IMR-90 (cell line): Measurements from ENCODE around the gene TREML2. TPM values are rescaled to one million over a fixed set of nuclear protein-coding genes. Genes with fewer than 3 reads are reported as not detected.

Experiments used
- ATAC-seq: fragments of 200-7000 bp; cut with Tn5 transposase; 2 replicates; pipeline ENCODE4 v1.9.1; 2020; ENCODE audit warnings: low read depth, mild to moderate bottlenecking, moderate library complexity
- BruUV-seq: library from RNA; stranded (reverse); fragments of 400-500 nt; replicated peaks from 2 replicates; lab custom pipeline; 2021; lab: Mats Ljungman, UMichigan
- CTCF ChIA-PET: fragments of 300-600 bp; formaldehyde crosslinking; extraction: SDS; loops from one replicate; lab custom pipeline; 2021; ENCODE audit warnings: antibody characterized with exemption; lab: Yijun Ruan, JAX
- POLR2A ChIA-PET: fragments of 300-600 bp; sonication (Branson Sonifier 250); formaldehyde crosslinking; loops from one replicate; lab custom pipeline; 2022; ENCODE audit warnings: antibody characterized with exemption; ENCODE audit not compliant: unreplicated experiment; lab: Charles Lee
- DNase-seq: peaks from one replicate; pipeline ENCODE4 v3.0.0; 2013
- H2AFZ ChIP-seq: replicated peaks from 2 replicates; pipeline ENCODE3; 2013; ENCODE audit warnings: low read length, mild to moderate bottlenecking; ENCODE audit not compliant: poor library complexity
- H2AK5ac ChIP-seq: 2 replicates; pipeline ENCODE4 v1.6.1; 2013; ENCODE audit warnings: low read depth, low read length, inconsistent platforms
- H2AK9ac ChIP-seq: replicated peaks from 2 replicates; pipeline ENCODE3; 2013; ENCODE audit warnings: mild to moderate bottlenecking, low read depth, low read length, moderate library complexity; ENCODE audit not compliant: poor library complexity
- H2BK120ac ChIP-seq: 2 replicates; pipeline ENCODE4 v1.6.1; 2013; ENCODE audit warnings: low read depth, low read length, inconsistent platforms
- H2BK15ac ChIP-seq: 3 replicates; pipeline ENCODE4 v1.6.1; 2013; ENCODE audit warnings: low read depth, low read length, inconsistent platforms
- H2BK20ac ChIP-seq: 2 replicates; pipeline ENCODE4 v1.6.1; 2013; ENCODE audit warnings: low read depth, mild to moderate bottlenecking, inconsistent platforms, low read length, moderate library complexity
- H2BK5ac ChIP-seq: 2 replicates; pipeline ENCODE4 v1.6.1; 2013; ENCODE audit warnings: mild to moderate bottlenecking, low read depth, low read length, inconsistent platforms; ENCODE audit not compliant: poor library complexity, severe bottlenecking
- H3K14ac ChIP-seq: replicated peaks from 2 replicates; pipeline ENCODE4 v1.6.1; 2013; ENCODE audit warnings: low read depth, low read length, inconsistent platforms
- H3K18ac ChIP-seq: 2 replicates; pipeline ENCODE4 v1.6.1; 2013; ENCODE audit warnings: low read depth, low read length, control low read depth
- H3K23ac ChIP-seq: 2 replicates; pipeline ENCODE4 v1.6.1; 2013; ENCODE audit warnings: low read depth, low read length, inconsistent platforms
- H3K27ac ChIP-seq: 2 replicates; pipeline ENCODE4 v1.5.1; 2013; ENCODE audit warnings: mild to moderate bottlenecking, control low read depth, low read length; ENCODE audit not compliant: insufficient read depth
- H3K27me3 ChIP-seq: 2 replicates; pipeline ENCODE4 v1.6.1; 2013; ENCODE audit warnings: low read length; ENCODE audit not compliant: control insufficient read depth, insufficient read depth
- H3K36me3 ChIP-seq: 2 replicates; pipeline ENCODE4 v1.6.1; 2013; ENCODE audit warnings: low read length, mixed read lengths; ENCODE audit not compliant: control insufficient read depth, insufficient read depth
- H3K4ac ChIP-seq: 2 replicates; pipeline ENCODE4 v1.6.1; 2013; ENCODE audit warnings: low read depth, low read length, inconsistent platforms
- H3K4me1 ChIP-seq: 2 replicates; pipeline ENCODE4 v1.6.1; 2013; ENCODE audit warnings: low read length, mixed read lengths; ENCODE audit not compliant: control insufficient read depth, insufficient read depth
- H3K4me2 ChIP-seq: 2 replicates; pipeline ENCODE4 v1.6.1; 2013; ENCODE audit warnings: low read depth, mild to moderate bottlenecking, control low read depth, low read length, moderate library complexity
- H3K4me3 ChIP-seq: 2 replicates; pipeline ENCODE4 v1.5.1; 2013; ENCODE audit warnings: low read depth, mild to moderate bottlenecking, control low read depth, low read length, moderate library complexity; ENCODE audit not compliant: insufficient read depth
- H3K56ac ChIP-seq: 2 replicates; pipeline ENCODE4 v1.6.1; 2013; ENCODE audit warnings: low read length, inconsistent platforms; ENCODE audit not compliant: insufficient read depth; ENCODE audit errors: extremely low read depth
- H3K79me1 ChIP-seq, 2 experiments: 2 replicates each; pipeline ENCODE4 v1.6.1; 2013; ENCODE audit warnings: low read length in 2 of 2, inconsistent platforms in 1 of 2, low read depth in 1 of 2
- H3K9ac ChIP-seq: 2 replicates; pipeline ENCODE4 v1.6.1; 2013; ENCODE audit warnings: low read depth, low read length, control low read depth
- H3K9me1 ChIP-seq: 2 replicates; pipeline ENCODE4 v1.6.1; 2013; ENCODE audit warnings: low read length, inconsistent platforms; ENCODE audit not compliant: insufficient read depth
- H3K9me3 ChIP-seq: 2 replicates; pipeline ENCODE4 v1.6.1; 2013; ENCODE audit warnings: low read length; ENCODE audit not compliant: control insufficient read depth, insufficient read depth
- H4K20me1 ChIP-seq: 2 replicates; pipeline ENCODE4 v1.6.1; 2013; ENCODE audit warnings: low read length, inconsistent platforms; ENCODE audit not compliant: insufficient read depth
- H4K5ac ChIP-seq: 2 replicates; pipeline ENCODE4 v1.6.1; 2013; ENCODE audit warnings: mild to moderate bottlenecking, low read depth, low read length, control low read depth
- H4K8ac ChIP-seq, 2 experiments: 2 replicates each; pipeline ENCODE4 v1.6.1; 2013; ENCODE audit warnings: low read depth in 2 of 2, low read length in 2 of 2, control low read depth in 1 of 2, inconsistent platforms in 1 of 2
- H4K91ac ChIP-seq: 2 replicates; pipeline ENCODE4 v1.6.1; 2013; ENCODE audit warnings: low read depth, low read length, inconsistent platforms; ENCODE audit not compliant: insufficient read depth
- BHLHE40 ChIP-seq: fragments of 150-350 bp; IDR thresholded peaks from 2 replicates; pipeline ENCODE4 v1.6.1; 2016; ENCODE audit warnings: mild to moderate bottlenecking, low read depth, low read length
- CEBPB ChIP-seq: IDR thresholded peaks from 2 replicates; pipeline ENCODE4 v1.6.1; 2012; ENCODE audit warnings: low read depth, low read length, improper control_type of control experiment
- CHD1 ChIP-seq: IDR thresholded peaks from 2 replicates; pipeline ENCODE4 v1.6.1; 2012; ENCODE audit warnings: low read depth, low read length, improper control_type of control experiment
- ELK1 ChIP-seq: fragments of 150-350 bp; IDR thresholded peaks from 2 replicates; pipeline ENCODE4 v1.6.1; 2016; ENCODE audit warnings: low read depth, mild to moderate bottlenecking, low read length, moderate library complexity, borderline replicate concordance
- FOS ChIP-seq: fragments of 150-350 bp; IDR thresholded peaks from 2 replicates; pipeline ENCODE4 v1.6.1; 2016; ENCODE audit warnings: low read depth, low read length
- MAFK ChIP-seq: IDR thresholded peaks from 2 replicates; pipeline ENCODE4 v1.6.1; 2012; ENCODE audit warnings: low read depth, low read length, improper control_type of control experiment
- MXI1 ChIP-seq: IDR thresholded peaks from 2 replicates; pipeline ENCODE4 v1.6.1; 2012; ENCODE audit warnings: low read depth, mild to moderate bottlenecking, low read length, moderate library complexity, borderline replicate concordance
- NFE2L2 ChIP-seq: fragments of 150-350 bp; IDR thresholded peaks from 2 replicates; pipeline ENCODE4 v1.6.1; 2016; ENCODE audit warnings: low read depth, mild to moderate bottlenecking, low read length
- POLR2A ChIP-seq: IDR thresholded peaks from 2 replicates; pipeline ENCODE4 v1.6.1; 2012; ENCODE audit warnings: mild to moderate bottlenecking, low read depth, low read length
- RCOR1 ChIP-seq: IDR thresholded peaks from 2 replicates; pipeline ENCODE4 v1.6.1; 2012; ENCODE audit warnings: mild to moderate bottlenecking, low read length, improper control_type of control experiment; ENCODE audit not compliant: insufficient replicate concordance
- RFX5 ChIP-seq: IDR thresholded peaks from 2 replicates; pipeline ENCODE4 v1.8.0; 2012; ENCODE audit warnings: low read depth, mild to moderate bottlenecking, low read length, moderate library complexity
- SMC3 ChIP-seq: fragments of 150-350 bp; IDR thresholded peaks from 2 replicates; pipeline ENCODE4 v1.6.1; 2016; ENCODE audit warnings: low read depth, mild to moderate bottlenecking, antibody characterized with exemption, low read length, moderate library complexity
- whole genome bisulfite sequencing, 2 experiments: methylation state at CpG; one replicate each; pipeline versions ENCODE4 v1.1.5 to v1.1.7; 2013; ENCODE audit warnings: missing lambda C conversion rate in 2 of 2; ENCODE audit not compliant: insufficient read length in 1 of 2; ENCODE audit errors: extremely low coverage in 2 of 2; 5-methylcytosine and 5-hydroxymethylcytosine counted together
- dilution Hi-C: fragments of 300-500 bp; cut with HindIII; formaldehyde crosslinking; loops from one replicate; pipeline ENCODE4 v1.14.3; 2018; ENCODE audit warnings: low sequenced_read_pairs; ENCODE audit not compliant: unreplicated experiment
- in situ Hi-C: fragments of 300-500 bp; cut with MboI; formaldehyde crosslinking; loops from 3 replicates; pipeline ENCODE4 v1.14.3; 2019; ENCODE audit warnings: low sequenced_read_pairs, inconsistent platforms, mixed read lengths
- intact Hi-C: fragments of 100-400 bp; cut with micrococcal nuclease; formaldehyde crosslinking; loops from 2 replicates; pipeline ENCODE4 v1.10.0; 2022
- polyA plus RNA-seq, 3 experiments: library from polyadenylated mRNA; depleted of rRNA; stranded (reverse); fragments of >200 nt; gene quantifications; 2 replicates each; pipeline ENCODE4 v1.2.3, GENCODE V29; 2012; ENCODE audit warnings: low replicate concordance in 1 of 3
- total RNA-seq: library from RNA; depleted of rRNA; stranded (reverse); fragments of >200 nt; gene quantifications from 2 replicates; pipeline ENCODE4 v1.2.3, GENCODE V29; 2012
- TF ChIP-seq, protein P1 (sequence below): fragments of 150-350 bp; IDR thresholded peaks from 2 replicates; pipeline ENCODE4 v1.6.1; 2017; ENCODE audit warnings: mild to moderate bottlenecking, antibody characterized with exemption, low read length, low read depth

Gene TREML2
- total and polyA plus RNA-seq, 2 of the 4 experiments (the other 2 are of a cell fraction) = not detected

GRCh38 chr6:41199552-41200246, 1.2 kb downstream of the TREML2 start:
- Histone ChIP-seq H2BK5ac (no peak overlapping the region), H4K5ac (no peak overlapping the region), H3K9me1 (no peaks in the 10 kb centered on the region), H4K20me1 (no peaks in the 10 kb centered on the region), H3K4me3 (no peak overlapping the region), H2BK20ac (no peak overlapping the region), H2AFZ (no peak overlapping the region), H3K27me3 (peaks cover 6% of the 10 kb centered on the region; the same call in 1 of the 2 replicates), H3K9me3 (no peaks in the 10 kb centered on the region), H3K4me1 (no peaks in the 10 kb centered on the region), H4K91ac (no peak overlapping the region), H3K18ac (no peak overlapping the region), H2BK120ac (no peak overlapping the region), H3K14ac (no peak overlapping the region), H2AK5ac (no peak overlapping the region), H2BK15ac (no peak overlapping the region), H3K36me3 (no peaks in the 10 kb centered on the region), H3K4me2 (no peak overlapping the region), H2AK9ac (no peak overlapping the region), H3K56ac (no peak overlapping the region), H3K79me1 (no peaks in the 10 kb centered on the region), H3K23ac (no peak overlapping the region), H3K9ac (no peak overlapping the region), H3K4ac (no peak overlapping the region), H4K8ac (no peak overlapping the region), H3K27ac (no peak overlapping the region)
- DNase-seq = no peak
- CTCF ChIA-PET = no interaction called here
- TF ChIP-seq MXI1 (no peak), FOS (no peak), CEBPB (no peak), ELK1 (no peak), MAFK (no peak), NFE2L2 (no peak), BHLHE40 (no peak), CHD1 (no peak), SMC3 (no peak), POLR2A (no peak), RFX5 (no peak), RCOR1 (no peak)
- TF ChIP-seq, protein P1, sequence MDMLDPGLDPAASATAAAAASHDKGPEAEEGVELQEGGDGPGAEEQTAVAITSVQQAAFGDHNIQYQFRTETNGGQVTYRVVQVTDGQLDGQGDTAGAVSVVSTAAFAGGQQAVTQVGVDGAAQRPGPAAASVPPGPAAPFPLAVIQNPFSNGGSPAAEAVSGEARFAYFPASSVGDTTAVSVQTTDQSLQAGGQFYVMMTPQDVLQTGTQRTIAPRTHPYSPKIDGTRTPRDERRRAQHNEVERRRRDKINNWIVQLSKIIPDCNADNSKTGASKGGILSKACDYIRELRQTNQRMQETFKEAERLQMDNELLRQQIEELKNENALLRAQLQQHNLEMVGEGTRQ = no peak
- no CpG with 5 or more reads among the region's 1 CpG for WGBS, 2 experiments
- ATAC-seq = no peak
- dilution Hi-C loops (no loop called here), intact Hi-C loops (no loop called here), in situ Hi-C loops (no loop called here)
- POLR2A ChIA-PET = no interaction called here
- no TSS peak for BruUV-seq
